Measurements from ENCODE around the gene RAB33A.

RAB33A gene

DNA sequence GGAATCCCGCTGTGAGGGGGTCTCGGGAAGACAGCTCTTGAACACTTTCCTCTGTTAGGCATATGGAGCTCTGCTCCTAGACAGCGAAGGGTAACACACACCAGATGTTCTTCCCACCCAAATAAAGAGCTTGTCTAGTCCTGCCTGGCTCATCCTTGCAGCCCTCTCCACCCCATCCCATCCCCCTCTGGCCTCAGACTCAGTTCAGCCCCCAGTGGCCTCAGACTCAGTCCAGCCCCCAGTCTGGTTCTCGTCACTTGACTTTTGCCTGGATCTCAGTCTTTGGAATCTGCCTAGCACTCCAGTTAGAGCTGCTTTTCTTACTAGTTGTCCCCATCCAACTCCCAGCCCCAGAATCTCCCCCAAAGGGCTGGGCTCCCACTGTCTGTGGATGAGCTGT lies 14.9 kb downstream of the RAB33A start:
- Histone ChIP-seq H3K27ac (ENCODE audit: low read depth, low read length) (no peak overlapping the region), H3K27me3 (ENCODE audit: control insufficient read depth, insufficient read depth, low read length) (0 out of 2 replicates have a peak, but pooled peaks cover 5% of the 10 kb centered on the region), H3K9ac (ENCODE audit: low read length) (no peak overlapping the region), H3K36me3 (ENCODE audit: control insufficient read depth, insufficient read depth, low read length) (no peaks in the 10 kb centered on the region), H3K4me1 (ENCODE audit: control insufficient read depth, insufficient read depth, low read length) (no peaks in the 10 kb centered on the region; the same call in 1 of the 2 replicates), H3K4me3 (ENCODE audit: low read depth, low read length) (no peak overlapping the region), H3K9me3 (ENCODE audit: control insufficient read depth, insufficient read depth, low read depth, low read length) (no peaks in the 10 kb centered on the region)

DNA sequence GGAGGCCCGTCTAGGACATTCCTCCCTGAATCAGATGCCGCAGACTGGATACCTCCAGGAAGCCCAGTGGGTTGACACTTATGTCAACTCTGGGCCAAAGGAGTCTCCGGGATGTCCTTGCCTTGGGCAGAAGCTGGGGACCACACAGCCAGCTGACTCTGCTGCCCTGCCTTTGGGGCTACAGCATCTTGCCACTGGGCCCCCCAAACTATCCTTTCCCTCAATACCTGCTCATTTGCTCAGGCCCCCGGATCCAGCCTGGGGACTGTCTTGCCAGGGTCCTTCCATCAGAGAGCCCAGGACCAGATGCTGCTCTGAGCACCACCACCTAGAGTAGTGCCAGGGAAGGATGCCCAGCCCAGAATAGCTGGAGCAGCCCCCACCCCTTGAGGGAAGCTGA lies 19.0 kb downstream of the RAB33A start:
- Histone ChIP-seq H3K9me3 (ENCODE audit: control insufficient read depth, insufficient read depth, low read depth, low read length) (no peaks in the 10 kb centered on the region), H3K4me1 (ENCODE audit: control insufficient read depth, insufficient read depth, low read length) (no peaks in the 10 kb centered on the region; the same call in 1 of the 2 replicates), H3K9ac (ENCODE audit: low read length) (no peak overlapping the region), H3K27me3 (ENCODE audit: control insufficient read depth, insufficient read depth, low read length) (peaks cover 5% of the 10 kb centered on the region; the same call in 1 of the 2 replicates), H3K27ac (ENCODE audit: low read depth, low read length) (no peak overlapping the region), H3K36me3 (ENCODE audit: control insufficient read depth, insufficient read depth, low read length) (no peaks in the 10 kb centered on the region), H3K4me3 (ENCODE audit: low read depth, low read length) (no peak overlapping the region)

DNA sequence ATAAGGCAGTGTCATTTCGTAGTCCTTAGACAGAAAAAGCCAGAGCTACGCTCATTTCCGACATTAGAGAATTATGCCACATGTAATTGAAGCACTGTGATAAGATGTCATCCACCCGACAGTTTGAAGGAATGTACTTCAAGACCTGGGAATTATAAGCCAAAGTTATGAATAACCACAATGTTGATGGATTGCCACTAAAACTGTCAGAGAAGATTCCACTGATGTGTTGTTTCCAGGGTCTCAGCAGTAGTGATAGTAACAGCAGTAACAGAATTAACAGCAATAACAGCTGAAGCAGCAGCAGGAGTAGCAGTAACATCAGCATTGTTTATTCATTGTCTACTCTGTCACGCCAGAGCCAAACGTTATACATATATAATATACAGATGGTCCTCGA lies 24.7 kb downstream of the RAB33A start:
- H3K4me3 ChIP-seq (ENCODE audit: low read depth, low read length): no peak overlapping the region
- no peaks in the 10 kb centered on the region; the same call in 1 of the 2 replicates for H3K27me3 ChIP-seq (ENCODE audit: control insufficient read depth, insufficient read depth, low read length)
- H3K9me3 ChIP-seq (ENCODE audit: control insufficient read depth, insufficient read depth, low read depth, low read length): no peaks in the 10 kb centered on the region
- peaks cover 4% of the 10 kb centered on the region; the same call in 1 of the 2 replicates for H3K36me3 ChIP-seq (ENCODE audit: control insufficient read depth, insufficient read depth, low read length)
- H3K9ac ChIP-seq (ENCODE audit: low read length): no peak overlapping the region
- no peaks in the 10 kb centered on the region for H3K4me1 ChIP-seq (ENCODE audit: control insufficient read depth, insufficient read depth, low read length)
- no peak overlapping the region for H3K27ac ChIP-seq (ENCODE audit: low read depth, low read length)

DNA sequence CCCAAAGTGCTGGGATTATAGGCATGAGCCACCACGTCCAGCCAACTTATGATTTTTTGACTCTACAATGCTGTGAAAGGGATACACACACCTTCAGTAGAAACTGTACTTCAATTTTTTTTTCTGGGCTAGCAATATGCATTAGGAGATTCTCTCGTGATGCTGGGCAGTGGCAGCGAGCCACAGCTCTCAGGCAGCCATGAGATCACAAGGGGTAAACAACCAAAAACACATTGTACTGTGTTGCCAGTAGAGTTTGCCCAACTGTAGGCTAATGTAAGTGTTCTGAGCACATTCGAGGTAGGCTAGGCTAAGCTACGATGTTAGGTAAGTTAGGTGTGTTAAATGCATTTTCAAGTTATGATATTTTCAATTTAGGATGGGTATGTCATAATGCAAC lies 25.7 kb downstream of the RAB33A start:
- Histone ChIP-seq H3K9ac (ENCODE audit: low read length) (no peak overlapping the region), H3K4me1 (ENCODE audit: control insufficient read depth, insufficient read depth, low read length) (no peaks in the 10 kb centered on the region), H3K4me3 (ENCODE audit: low read depth, low read length) (no peak overlapping the region), H3K27me3 (ENCODE audit: control insufficient read depth, insufficient read depth, low read length) (no peaks in the 10 kb centered on the region; the same call in 1 of the 2 replicates), H3K36me3 (ENCODE audit: control insufficient read depth, insufficient read depth, low read length) (peaks cover 10% of the 10 kb centered on the region), H3K9me3 (ENCODE audit: control insufficient read depth, insufficient read depth, low read depth, low read length) (no peaks in the 10 kb centered on the region), H3K27ac (ENCODE audit: low read depth, low read length) (no peak overlapping the region)

DNA sequence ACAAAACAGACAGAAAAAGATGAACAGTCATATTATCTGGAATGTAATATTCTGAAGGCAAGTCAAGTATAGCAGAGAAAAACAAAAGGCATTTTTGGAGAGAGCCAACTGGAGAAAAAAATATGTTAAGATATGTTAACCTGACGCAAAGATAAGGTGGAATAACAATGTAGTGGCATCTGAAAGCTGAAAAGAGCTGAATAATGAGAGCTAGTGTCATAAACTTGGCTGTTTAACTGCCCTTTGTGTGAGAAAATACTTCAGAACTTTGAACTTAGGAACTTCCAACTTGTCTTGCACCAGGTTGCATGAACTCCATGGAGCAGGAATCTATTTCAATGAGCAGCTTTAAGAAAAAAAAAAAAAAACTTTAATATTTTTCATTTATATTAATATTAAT lies 32.9 kb downstream of the RAB33A start:
- H3K27me3 ChIP-seq (ENCODE audit: control insufficient read depth, insufficient read depth, low read length): no peaks in the 10 kb centered on the region
- H3K4me3 ChIP-seq (ENCODE audit: low read depth, low read length): no peak overlapping the region
- no peaks in the 10 kb centered on the region for H3K9me3 ChIP-seq (ENCODE audit: control insufficient read depth, insufficient read depth, low read depth, low read length)
- peaks cover 72% of the 10 kb centered on the region for H3K36me3 ChIP-seq (ENCODE audit: control insufficient read depth, insufficient read depth, low read length)
- H3K9ac ChIP-seq (ENCODE audit: low read length): no peak overlapping the region
- no peak overlapping the region for H3K27ac ChIP-seq (ENCODE audit: low read depth, low read length)
- no peaks in the 10 kb centered on the region for H3K4me1 ChIP-seq (ENCODE audit: control insufficient read depth, insufficient read depth, low read length)

DNA sequence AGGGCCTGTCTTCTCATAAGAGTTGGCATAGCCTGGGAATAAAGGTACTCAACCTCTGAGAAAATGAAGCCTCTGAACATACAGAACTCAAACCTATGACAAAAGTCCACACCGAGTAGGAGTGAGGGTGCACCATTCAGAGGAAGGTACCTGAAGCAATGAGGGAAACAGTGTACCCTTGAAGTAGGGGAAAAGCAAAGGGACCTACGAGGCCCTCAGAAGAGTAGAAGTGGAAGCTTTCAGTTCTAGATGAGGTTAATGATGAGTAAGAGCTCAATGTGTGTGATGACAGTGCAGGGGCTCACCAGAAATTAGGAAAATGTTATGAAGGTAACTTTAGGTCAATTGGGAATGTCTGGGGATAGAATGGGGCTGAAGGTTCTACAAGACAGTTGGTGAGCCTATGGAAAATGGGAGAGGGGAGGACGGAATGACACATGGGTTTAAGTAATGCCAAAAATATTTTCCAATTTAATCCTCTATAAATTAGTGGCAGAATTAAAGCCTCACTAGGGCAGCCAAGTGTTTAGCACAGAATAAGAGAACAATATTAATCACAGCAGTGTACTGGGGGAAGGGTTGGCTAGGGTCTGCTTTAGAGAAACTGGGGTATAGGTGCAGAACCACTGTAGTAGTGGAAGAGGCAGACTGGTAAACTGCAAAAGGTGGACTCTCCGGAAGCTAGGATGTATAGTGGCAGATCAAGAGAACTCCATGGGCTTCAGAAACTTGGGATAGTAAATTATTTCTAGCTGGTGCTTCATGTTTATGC lies 39.8 kb downstream of the RAB33A start:
- no peak overlapping the region for H3K27ac ChIP-seq (ENCODE audit: low read depth, low read length)
- H3K27me3 ChIP-seq (ENCODE audit: control insufficient read depth, insufficient read depth, low read length): no peaks in the 10 kb centered on the region
- H3K4me1 ChIP-seq (ENCODE audit: control insufficient read depth, insufficient read depth, low read length): no peaks in the 10 kb centered on the region
- H3K36me3 ChIP-seq (ENCODE audit: control insufficient read depth, insufficient read depth, low read length): peaks cover 91% of the 10 kb centered on the region
- H3K9me3 ChIP-seq (ENCODE audit: control insufficient read depth, insufficient read depth, low read depth, low read length): no peaks in the 10 kb centered on the region
- no peak overlapping the region for H3K4me3 ChIP-seq (ENCODE audit: low read depth, low read length)
- H3K9ac ChIP-seq (ENCODE audit: low read length): no peak overlapping the region

DNA sequence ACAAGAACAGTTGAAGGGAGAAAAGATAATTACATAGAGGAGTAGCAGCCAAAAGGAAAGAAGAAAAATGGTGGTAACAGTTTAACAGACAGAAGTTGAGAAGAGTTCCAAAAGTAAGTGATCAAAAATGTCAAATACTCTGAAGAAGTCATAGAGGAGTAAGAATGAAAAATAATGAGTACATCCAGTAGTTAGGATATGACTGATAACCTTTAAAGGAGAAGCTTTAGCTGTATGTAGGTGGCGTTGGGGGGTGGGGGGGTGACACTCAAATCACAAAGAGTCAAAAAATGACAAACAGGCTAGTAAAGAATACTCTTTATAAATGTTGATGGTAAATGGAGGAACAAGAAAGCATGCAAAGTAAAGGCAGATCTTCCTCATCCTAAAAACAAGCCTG lies 40.6 kb downstream of the RAB33A start:
- Histone ChIP-seq H3K36me3 (ENCODE audit: control insufficient read depth, insufficient read depth, low read length) (peaks cover 91% of the 10 kb centered on the region), H3K9me3 (ENCODE audit: control insufficient read depth, insufficient read depth, low read depth, low read length) (no peaks in the 10 kb centered on the region), H3K9ac (ENCODE audit: low read length) (no peak overlapping the region), H3K4me1 (ENCODE audit: control insufficient read depth, insufficient read depth, low read length) (no peaks in the 10 kb centered on the region), H3K27ac (ENCODE audit: low read depth, low read length) (no peak overlapping the region), H3K27me3 (ENCODE audit: control insufficient read depth, insufficient read depth, low read length) (no peaks in the 10 kb centered on the region), H3K4me3 (ENCODE audit: low read depth, low read length) (no peak overlapping the region)

DNA sequence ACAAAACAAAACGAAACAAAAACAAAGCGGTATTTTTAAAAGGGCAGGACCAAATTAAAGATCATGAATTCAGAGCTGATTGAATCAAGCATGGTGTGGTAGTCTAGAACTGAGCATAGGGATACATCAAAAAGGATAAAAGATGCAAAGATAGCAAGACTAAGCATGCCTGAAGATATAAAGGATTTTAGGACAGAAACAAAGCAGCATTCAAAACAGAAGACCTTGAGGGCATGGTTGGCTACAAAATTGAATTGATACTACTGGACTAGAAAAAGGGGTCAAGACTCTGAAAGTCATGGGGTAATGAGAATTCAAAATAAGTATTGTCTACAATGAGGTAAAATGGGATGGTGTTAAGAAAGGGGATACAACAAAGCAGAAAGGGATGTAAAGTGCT lies 41.6 kb downstream of the RAB33A start:
- H3K9me3 ChIP-seq (ENCODE audit: control insufficient read depth, insufficient read depth, low read depth, low read length): no peaks in the 10 kb centered on the region
- no peak overlapping the region for H3K4me3 ChIP-seq (ENCODE audit: low read depth, low read length)
- no peak overlapping the region for H3K9ac ChIP-seq (ENCODE audit: low read length)
- no peaks in the 10 kb centered on the region for H3K27me3 ChIP-seq (ENCODE audit: control insufficient read depth, insufficient read depth, low read length)
- no peaks in the 10 kb centered on the region for H3K4me1 ChIP-seq (ENCODE audit: control insufficient read depth, insufficient read depth, low read length)
- H3K36me3 ChIP-seq (ENCODE audit: control insufficient read depth, insufficient read depth, low read length): peaks cover 94% of the 10 kb centered on the region
- H3K27ac ChIP-seq (ENCODE audit: low read depth, low read length): no peak overlapping the region

DNA sequence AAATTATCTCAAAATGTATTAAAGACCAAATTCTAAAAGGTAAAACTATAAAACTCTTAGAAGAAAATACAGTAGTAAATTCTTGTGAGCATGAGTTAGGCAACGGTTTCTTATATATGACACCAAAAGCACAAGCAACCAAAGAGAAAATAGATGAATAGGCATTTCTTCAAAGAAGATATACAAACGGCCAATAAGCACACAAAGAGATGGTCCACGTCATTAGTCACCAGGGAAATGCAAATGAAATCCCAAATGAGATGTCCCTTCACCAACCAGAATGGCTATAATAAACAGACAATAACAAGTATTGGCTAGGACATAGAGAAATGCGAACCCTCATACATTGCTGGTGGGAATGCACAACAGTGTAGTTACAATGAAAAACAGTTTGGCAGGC lies 44.6 kb downstream of the RAB33A start:
- H3K27me3 ChIP-seq (ENCODE audit: control insufficient read depth, insufficient read depth, low read length): no peaks in the 10 kb centered on the region
- H3K36me3 ChIP-seq (ENCODE audit: control insufficient read depth, insufficient read depth, low read length): peaks cover 94% of the 10 kb centered on the region
- no peak overlapping the region for H3K27ac ChIP-seq (ENCODE audit: low read depth, low read length)
- no peak overlapping the region for H3K9ac ChIP-seq (ENCODE audit: low read length)
- no peaks in the 10 kb centered on the region for H3K4me1 ChIP-seq (ENCODE audit: control insufficient read depth, insufficient read depth, low read length)
- no peak overlapping the region for H3K4me3 ChIP-seq (ENCODE audit: low read depth, low read length)
- H3K9me3 ChIP-seq (ENCODE audit: control insufficient read depth, insufficient read depth, low read depth, low read length): no peaks in the 10 kb centered on the region

DNA sequence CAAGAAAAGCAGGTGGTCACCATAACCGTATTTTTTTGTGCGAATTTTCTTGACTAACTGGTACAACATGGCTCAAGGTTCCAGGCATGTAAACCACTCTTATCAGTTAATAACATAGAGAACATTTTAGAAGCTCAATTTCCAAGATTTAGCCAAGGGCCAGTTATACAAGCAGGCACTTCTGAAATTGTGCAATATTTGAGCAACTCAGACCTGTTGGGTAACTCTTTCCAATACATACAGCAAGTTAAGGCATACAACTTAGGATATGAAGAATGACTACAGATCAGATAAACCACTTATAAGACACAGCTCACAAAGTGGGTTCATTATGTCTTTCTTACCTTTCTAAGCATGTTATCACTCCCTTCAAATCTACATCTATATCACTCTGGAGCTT lies 53.0 kb downstream of the RAB33A start:
- no peaks in the 10 kb centered on the region for H3K9me3 ChIP-seq (ENCODE audit: control insufficient read depth, insufficient read depth, low read depth, low read length)
- no peaks in the 10 kb centered on the region for H3K4me1 ChIP-seq (ENCODE audit: control insufficient read depth, insufficient read depth, low read length)
- H3K27ac ChIP-seq (ENCODE audit: low read depth, low read length): no peak overlapping the region
- peaks cover 90% of the 10 kb centered on the region for H3K36me3 ChIP-seq (ENCODE audit: control insufficient read depth, insufficient read depth, low read length)
- no peaks in the 10 kb centered on the region; the same call in 1 of the 2 replicates for H3K27me3 ChIP-seq (ENCODE audit: control insufficient read depth, insufficient read depth, low read length)
- no peak overlapping the region for H3K4me3 ChIP-seq (ENCODE audit: low read depth, low read length)
- H3K9ac ChIP-seq (ENCODE audit: low read length): no peak overlapping the region

DNA sequence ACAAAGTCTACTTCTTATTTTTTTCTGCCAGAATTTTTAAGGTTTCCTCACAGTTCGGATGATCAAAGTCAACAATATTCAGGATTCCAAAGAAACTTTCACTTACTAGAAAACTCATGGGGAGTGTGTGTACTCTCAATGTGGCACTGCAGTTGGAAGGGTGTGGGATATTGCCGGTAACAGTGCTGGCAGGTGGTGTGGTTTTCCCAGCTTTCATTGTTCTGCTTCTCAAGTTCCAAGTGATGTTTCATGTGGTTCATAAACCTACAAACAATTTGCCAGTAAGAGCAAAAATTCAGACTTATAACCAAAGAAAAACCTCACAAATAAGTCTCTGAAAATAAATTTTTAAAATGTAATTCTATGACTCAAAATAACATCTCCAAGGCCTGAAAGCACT lies 57.1 kb downstream of the RAB33A start:
- Histone ChIP-seq H3K27ac (ENCODE audit: low read depth, low read length) (no peak overlapping the region), H3K27me3 (ENCODE audit: control insufficient read depth, insufficient read depth, low read length) (no peaks in the 10 kb centered on the region), H3K4me3 (ENCODE audit: low read depth, low read length) (no peak overlapping the region), H3K36me3 (ENCODE audit: control insufficient read depth, insufficient read depth, low read length) (peaks cover 96% of the 10 kb centered on the region), H3K4me1 (ENCODE audit: control insufficient read depth, insufficient read depth, low read length) (no peaks in the 10 kb centered on the region), H3K9ac (ENCODE audit: low read length) (no peak overlapping the region), H3K9me3 (ENCODE audit: control insufficient read depth, insufficient read depth, low read depth, low read length) (no peaks in the 10 kb centered on the region)

Data from HUES6 (cell line).